Measurements from ENCODE around the gene TSPEAR.
"Not testable (repeated sequence)": the region's sequence is repeated elsewhere in the genome, so short reads cannot be mapped to it uniquely, and the experiment has no call there.

The TSPEAR gene

GRCh38 chr21:44601596-44602462, 109.5 kb downstream of the TSPEAR start:
- peak; percentile 78 for DNase-seq

DNA sequence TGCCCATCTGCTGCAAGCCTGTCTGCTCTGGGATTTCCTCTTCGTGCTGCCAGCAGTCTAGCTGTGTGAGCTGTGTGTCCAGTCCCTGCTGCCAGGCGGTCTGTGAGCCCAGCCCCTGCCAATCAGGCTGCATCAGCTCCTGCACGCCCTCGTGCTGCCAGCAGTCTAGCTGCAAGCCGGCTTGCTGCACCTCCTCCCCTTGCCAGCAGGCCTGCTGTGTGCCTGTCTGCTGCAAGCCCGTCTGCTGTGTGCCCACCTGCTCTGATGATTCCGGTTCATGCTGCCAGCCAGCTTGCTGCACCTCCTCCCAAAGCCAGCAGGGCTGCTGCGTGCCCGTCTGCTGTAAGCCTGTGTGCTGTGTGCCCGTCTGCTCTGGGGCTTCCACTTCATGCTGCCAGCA, 110.3 kb downstream of the TSPEAR start:
- DNase-seq = peak; percentile 91

- DNase-seq = peak; percentile 70
Observed at GRCh38 chr21:44600118-44600978, 111.0 kb downstream of the TSPEAR start, which contains the start of gene KRTAP10-7. Gene KRTAP10-7 (plus strand): TSS chr21:44600597. CDS start chr21:44600622, 25 bp downstream.

GRCh38 chr21:44599264-44600029, 111.9 kb downstream of the TSPEAR start:
- no peak for DNase-seq

DNA sequence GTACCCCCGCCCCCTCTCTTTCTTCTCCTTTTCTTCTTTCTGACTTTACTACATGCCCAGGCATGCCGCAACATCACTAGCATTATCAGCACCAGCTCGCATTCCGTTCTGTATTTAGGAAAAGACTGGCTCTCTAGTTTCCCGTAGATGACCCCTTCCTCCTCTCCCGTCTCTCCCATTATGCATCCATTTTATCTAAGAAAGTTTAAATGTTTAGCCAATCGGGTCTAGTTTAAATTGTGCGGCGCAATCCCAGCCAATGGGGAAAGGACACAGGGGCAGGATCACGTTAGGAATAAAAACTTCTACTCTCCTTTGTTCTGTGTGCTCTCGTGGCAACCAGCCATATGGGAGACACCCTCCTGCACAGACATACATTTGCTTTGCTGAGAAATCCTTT, 113.3 kb downstream of the TSPEAR start:
- peak; percentile 61 for DNase-seq

DNA sequence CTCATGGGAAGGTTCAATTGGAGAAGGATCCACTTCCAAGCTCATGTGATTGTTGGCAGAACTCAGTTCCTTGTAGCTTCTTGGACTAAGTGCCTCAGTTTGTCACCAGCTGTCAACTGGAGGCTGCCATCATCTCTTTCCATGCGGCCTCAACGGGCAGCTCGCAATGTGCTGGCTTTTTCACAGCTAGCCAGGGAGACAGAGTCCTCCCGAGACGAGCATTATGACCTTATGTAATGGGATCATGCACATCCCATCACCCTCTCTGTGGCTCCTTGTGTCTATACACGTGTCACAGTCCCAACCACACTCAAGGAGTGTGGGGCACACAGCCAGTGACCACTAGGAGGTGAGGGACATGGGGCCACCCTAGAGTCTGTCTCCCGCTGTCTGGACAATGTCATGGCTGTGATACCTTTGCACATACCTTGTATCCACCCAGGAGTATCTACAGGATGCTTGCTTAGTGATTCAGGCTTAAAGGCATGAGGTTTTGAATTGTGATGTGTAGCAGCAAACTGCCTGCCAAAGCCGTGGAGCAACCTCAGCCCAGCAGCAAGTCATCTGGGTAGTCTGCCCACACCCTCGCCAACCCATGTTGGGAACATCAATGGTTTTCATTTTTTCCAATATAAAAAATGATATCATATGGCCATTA, 115.2 kb downstream of the TSPEAR start:
- no peak for DNase-seq

DNA sequence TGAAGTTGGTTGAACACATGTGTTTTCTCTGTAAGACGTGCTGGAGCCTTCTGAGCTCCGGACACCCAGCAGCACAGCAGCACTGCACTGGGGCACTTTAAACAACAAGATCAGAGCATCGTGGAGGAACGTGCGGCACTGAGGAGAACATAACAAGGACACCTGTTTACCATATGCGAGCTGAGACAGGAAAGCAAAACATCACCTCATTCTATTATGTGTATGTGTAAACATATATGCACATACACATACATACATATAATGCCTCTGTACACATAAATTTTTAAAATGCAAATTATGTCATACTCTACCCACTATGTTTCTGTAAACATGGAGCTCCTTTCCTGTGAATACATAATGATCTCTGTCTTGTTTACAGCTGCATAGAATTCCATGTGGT, 115.8 kb downstream of the TSPEAR start:
- no peak for DNase-seq

- DNase-seq = no peak
Observed at GRCh38 chr21:44594406-44594916, 116.9 kb downstream of the TSPEAR start.

GRCh38 chr21:44593598-44594405, 117.6 kb downstream of the TSPEAR start:
- DNase-seq = peak; percentile 50

GRCh38 chr21:44592446-44593311, 118.7 kb downstream of the TSPEAR start, which contains the start of gene KRTAP10-6:
Gene KRTAP10-6 (minus strand): TSS chr21:44592505. CDS start chr21:44592484, 21 bp downstream.
- DNase-seq = peak; percentile 45

DNA sequence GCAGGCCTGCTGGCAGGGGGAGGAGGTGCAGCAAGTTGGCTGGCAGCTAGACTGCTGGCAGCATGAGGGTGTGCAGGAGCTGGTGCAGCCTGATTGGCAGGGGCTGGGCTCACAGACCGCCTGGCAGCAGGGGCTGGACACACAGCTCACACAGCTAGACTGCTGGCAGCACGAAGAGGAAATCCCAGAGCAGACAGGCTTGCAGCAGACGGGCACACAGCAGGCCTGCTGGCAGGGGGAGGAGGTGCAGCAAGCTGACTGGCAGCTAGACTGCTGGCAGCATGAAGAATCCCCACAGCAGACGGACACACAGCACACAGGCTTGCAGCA, 119.6 kb downstream of the TSPEAR start:
- DNase-seq = not testable (repeated sequence)

GRCh38 chr21:44590897-44591800, 120.2 kb downstream of the TSPEAR start:
- peak; percentile 95 for DNase-seq

- DNase-seq = no peak
Observed at GRCh38 chr21:44590311-44590721, 121.1 kb downstream of the TSPEAR start.

DNA sequence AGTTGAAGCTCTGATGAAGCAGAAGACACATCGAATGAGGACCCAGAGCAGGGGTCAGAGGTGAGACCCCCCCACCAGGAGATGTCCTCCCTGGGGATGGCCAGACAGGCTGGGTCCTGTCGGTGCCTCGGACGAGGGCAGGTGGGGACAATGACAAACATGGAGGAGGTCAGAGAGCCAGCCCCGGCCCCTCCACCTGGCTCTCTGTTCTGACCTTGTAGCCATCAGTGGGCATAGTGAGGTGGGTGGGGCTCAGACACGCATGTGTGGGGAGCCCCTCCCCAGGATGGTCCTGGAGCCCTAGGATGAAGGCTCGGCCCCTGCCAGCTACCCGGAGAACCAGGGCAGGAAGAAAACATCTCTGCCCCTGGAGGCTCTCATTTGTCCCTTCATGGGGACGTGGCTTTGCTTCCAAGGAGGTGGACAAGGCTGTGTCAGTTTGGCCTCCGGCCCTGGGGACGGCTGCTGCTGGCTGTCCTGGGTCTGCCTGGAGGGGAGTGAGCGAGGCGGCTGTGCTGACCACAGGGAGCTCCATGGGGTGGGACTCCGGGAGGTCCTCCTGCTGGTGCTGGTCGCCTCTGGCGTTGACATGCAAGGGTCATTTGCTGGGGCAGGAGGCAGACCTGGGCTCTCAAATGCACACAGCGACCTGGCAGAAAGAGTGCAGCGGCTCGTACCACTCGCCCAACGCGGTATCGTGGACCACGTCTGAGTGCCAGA, 121.6 kb downstream of the TSPEAR start:
- DNase-seq = no peak

- DNase-seq = no peak
Observed at GRCh38 chr21:44589094-44589493, 122.3 kb downstream of the TSPEAR start.

DNA sequence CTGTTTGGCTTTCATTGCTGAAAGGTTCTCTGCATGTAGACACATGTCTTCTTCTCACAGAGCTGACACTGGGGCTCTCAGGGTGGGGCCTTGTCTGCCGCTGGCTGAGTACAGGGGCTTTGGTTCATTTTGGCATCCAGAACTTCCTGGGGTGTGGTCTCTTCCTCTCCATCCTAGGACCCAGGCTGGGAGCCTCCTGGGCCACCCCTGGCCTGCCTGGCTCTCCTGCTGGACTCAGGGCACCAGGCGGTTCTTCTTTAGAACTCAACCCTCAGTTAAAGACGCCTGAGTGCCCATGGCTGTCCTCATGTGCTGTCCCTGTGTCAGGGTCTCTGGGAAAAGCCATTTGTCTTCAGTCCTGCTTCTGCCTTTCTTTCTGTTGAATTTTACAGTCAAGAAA, 125.5 kb downstream of the TSPEAR start:
- no peak for DNase-seq

GRCh38 chr21:44583800-44584147, 127.6 kb downstream of the TSPEAR start:
- DNase-seq = peak; percentile 88

GRCh38 chr21:44583089-44583799, 128.1 kb downstream of the TSPEAR start:
- DNase-seq = peak; percentile 95
